HL-60 (cell line): Measurements from ENCODE around the gene NLRX1.

Experiments used
- DNase-seq, 2 experiments: peaks; one replicate each; pipeline ENCODE4 v3.0.0-alpha.2; 2010 to 2020; ENCODE audit warnings: low read depth in 1 of 2, low spot score in 1 of 2
- H3K27ac ChIP-seq: fragments of 250-450 bp; sonication (Bioruptor Pico); replicated peaks from 2 replicates; pipeline ENCODE4 v1.5.1; 2020; ENCODE audit warnings: mild to moderate bottlenecking, moderate library complexity
- H3K27me3 ChIP-seq: fragments of 250-450 bp; sonication (Bioruptor Pico); 2 replicates; pipeline ENCODE4 v1.5.1; 2021; ENCODE audit warnings: mild to moderate bottlenecking, moderate library complexity; ENCODE audit not compliant: insufficient read depth, poor library complexity, severe bottlenecking
- H3K4me3 ChIP-seq: replicated peaks from 2 replicates; pipeline ENCODE4 v1.5.1; 2011; ENCODE audit warnings: mild to moderate bottlenecking, control low read depth, low read length; ENCODE audit not compliant: insufficient read depth
- CTCF ChIP-seq: IDR thresholded peaks from one replicate; pipeline ENCODE4 v1.5.1; 2011; ENCODE audit warnings: low read length, control low read depth, inconsistent platforms; ENCODE audit not compliant: insufficient read depth
- GABPA ChIP-seq: IDR thresholded peaks from 2 replicates; pipeline ENCODE4 v1.6.1; 2012; ENCODE audit warnings: low read depth
- POLR2AphosphoS5 ChIP-seq: IDR thresholded peaks from 2 replicates; pipeline ENCODE4 v1.6.1; 2012; ENCODE audit warnings: low read depth
- REST ChIP-seq: IDR thresholded peaks from 2 replicates; pipeline ENCODE4 v1.6.1; 2012; ENCODE audit warnings: low read depth; ENCODE audit not compliant: insufficient replicate concordance
- SPI1 ChIP-seq: IDR thresholded peaks from 2 replicates; pipeline ENCODE4 v1.6.1; 2012; ENCODE audit warnings: low read depth, mild to moderate bottlenecking, borderline replicate concordance

The NLRX1 gene

GRCh38 chr11:119178166-119178680 is 9.7 kb downstream of the NLRX1 start:
- Histone ChIP-seq H3K27ac (peak overlapping the region; percentile 55), H3K27me3 (no peaks in the 10 kb centered on the region), H3K4me3 (no peak overlapping the region)
- DNase-seq: no peak
- TF ChIP-seq REST (no peak), CTCF (no peak), POLR2AphosphoS5 (no peak), GABPA (no peak), SPI1 (no peak)

- no peak overlapping the region for H3K27ac ChIP-seq
- TF ChIP-seq POLR2AphosphoS5 (no peak), REST (no peak), SPI1 (no peak), CTCF (no peak), GABPA (no peak)
- no peak overlapping the region for H3K4me3 ChIP-seq
These were observed 10.8 kb downstream of the NLRX1 start for GRCh38 chr11:119179342-119179741.

GRCh38 chr11:119179983-119180382 is 11.5 kb downstream of the NLRX1 start:
- no peaks in the 10 kb centered on the region for H3K27me3 ChIP-seq
- H3K27ac ChIP-seq: no peak overlapping the region
- TF ChIP-seq POLR2AphosphoS5 (no peak), GABPA (no peak), SPI1 (no peak), REST (no peak), CTCF (no peak)
- no peak for DNase-seq
- H3K4me3 ChIP-seq: no peak overlapping the region

More at GRCh38 chr11:119179342-119179741, 10.8 kb downstream of the NLRX1 start:
- DNase-seq: no peak
- no peaks in the 10 kb centered on the region for H3K27me3 ChIP-seq
